Activated CD4-positive, alpha-beta T cell treated with anti-CD3 and anti-CD28 coated beads, Interleukin-2, amount 10 ng/mL, durations not matched to agents 7 days and 5 days (primary cell): Measurements from ENCODE around the gene COL13A1. TPM values are rescaled to one million over a fixed set of nuclear protein-coding genes. Genes with fewer than 3 reads are reported as not detected.

Experiments
- CTCF ChIA-PET: fragments of 350-600 bp; sonication (Branson Sonifier 250); formaldehyde crosslinking; loops from one replicate; lab custom pipeline; 2021; ENCODE audit warnings: antibody characterized with exemption; lab: Charles Lee
- POLR2A ChIA-PET: fragments of 350-600 bp; sonication (Branson Sonifier 250); formaldehyde crosslinking; loops from one replicate; lab custom pipeline; 2021; ENCODE audit warnings: antibody characterized with exemption; lab: Charles Lee
- DNase-seq: peaks from one replicate; pipeline ENCODE4 v3.0.0-alpha.2; 2020
- H3K27ac Mint-ChIP-seq: one replicate; pipeline ENCODE4 v1.8.0; 2021; ENCODE audit warnings: mild to moderate bottlenecking, moderate library complexity, mixed read lengths
- H3K27me3 Mint-ChIP-seq: one replicate; pipeline ENCODE4 v1.8.0; 2021; ENCODE audit warnings: mixed read lengths
- H3K36me3 Mint-ChIP-seq: one replicate; pipeline ENCODE4 v1.8.0; 2021; ENCODE audit warnings: low read depth, mixed read lengths
- H3K4me1 Mint-ChIP-seq: one replicate; pipeline ENCODE4 v1.8.0; 2021; ENCODE audit warnings: mixed read lengths
- H3K4me3 Mint-ChIP-seq: one replicate; pipeline ENCODE4 v1.8.0; 2021; ENCODE audit warnings: mild to moderate bottlenecking, moderate library complexity, mixed read lengths
- H3K9me3 Mint-ChIP-seq: one replicate; pipeline ENCODE4 v1.8.0; 2021; ENCODE audit warnings: mixed read lengths
- total RNA-seq, 2 experiments: library from RNA; stranded (reverse); gene quantifications; one replicate each; pipeline ENCODE4 v1.2.3, GENCODE V29; 2021

The COL13A1 gene
- total RNA-seq, 2 experiments from 2014 or later, result not detected

- Mint-ChIP-seq H3K27ac (no peak overlapping the region), H3K4me1 (peaks cover 3% of the 10 kb centered on the region), H3K4me3 (no peak overlapping the region), H3K9me3 (no peaks in the 10 kb centered on the region), H3K36me3 (no peaks in the 10 kb centered on the region), H3K27me3 (peaks cover 3% of the 10 kb centered on the region)
- no peak for DNase-seq
- POLR2A ChIA-PET, result no interaction called here
- CTCF ChIA-PET, result interaction anchor here (1.0 kb wide), 1 partner anchor 59 kb away, joined by 3 read pairs; no protein-coding TSS in a partner anchor
Measured at GRCh38 chr10:69855346-69856111, 53.8 kb downstream of the COL13A1 start.

GRCh38 chr10:69856601-69857166, 55.0 kb downstream of the COL13A1 start:
- Mint-ChIP-seq H3K4me1 (peaks cover 11% of the 10 kb centered on the region), H3K9me3 (no peaks in the 10 kb centered on the region), H3K4me3 (no peak overlapping the region), H3K36me3 (no peaks in the 10 kb centered on the region), H3K27ac (no peak overlapping the region), H3K27me3 (peaks cover 3% of the 10 kb centered on the region)
- no peak for DNase-seq
- CTCF ChIA-PET, result no interaction called here
- POLR2A ChIA-PET, result no interaction called here

GRCh38 chr10:69858201-69858600, 56.5 kb downstream of the COL13A1 start:
- no peak for DNase-seq
- CTCF ChIA-PET, result no interaction called here
- H3K4me3 Mint-ChIP-seq, result no peak overlapping the region
- no peak overlapping the region for H3K27ac Mint-ChIP-seq
- H3K27me3 Mint-ChIP-seq, result peaks cover 3% of the 10 kb centered on the region
- POLR2A ChIA-PET, result no interaction called here
- no peaks in the 10 kb centered on the region for H3K9me3 Mint-ChIP-seq
- H3K36me3 Mint-ChIP-seq, result no peaks in the 10 kb centered on the region
- peaks cover 14% of the 10 kb centered on the region for H3K4me1 Mint-ChIP-seq

GRCh38 chr10:69860271-69860670, 58.6 kb downstream of the COL13A1 start:
- no peak for DNase-seq
- POLR2A ChIA-PET, result no interaction called here
- H3K4me3 Mint-ChIP-seq, result no peak overlapping the region
- CTCF ChIA-PET, result no interaction called here
- peaks cover 3% of the 10 kb centered on the region for H3K27me3 Mint-ChIP-seq
- H3K36me3 Mint-ChIP-seq, result no peaks in the 10 kb centered on the region
- H3K4me1 Mint-ChIP-seq, result peaks cover 14% of the 10 kb centered on the region
- H3K27ac Mint-ChIP-seq, result no peak overlapping the region
- H3K9me3 Mint-ChIP-seq, result no peaks in the 10 kb centered on the region

- no peaks in the 10 kb centered on the region for H3K27me3 Mint-ChIP-seq
- H3K9me3 Mint-ChIP-seq, result no peaks in the 10 kb centered on the region
- no peaks in the 10 kb centered on the region for H3K36me3 Mint-ChIP-seq
- ChIA-PET POLR2A (no interaction called here), CTCF (no interaction called here)
- H3K4me1 Mint-ChIP-seq, result peaks cover 14% of the 10 kb centered on the region
- no peak overlapping the region for H3K27ac Mint-ChIP-seq
- H3K4me3 Mint-ChIP-seq, result no peak overlapping the region
- no peak for DNase-seq
Measured at GRCh38 chr10:69861251-69862240, 59.8 kb downstream of the COL13A1 start.

GRCh38 chr10:69862882-69863530, 61.3 kb downstream of the COL13A1 start:
- Mint-ChIP-seq H3K27me3 (no peaks in the 10 kb centered on the region), H3K4me1 (peaks cover 14% of the 10 kb centered on the region), H3K9me3 (no peaks in the 10 kb centered on the region), H3K36me3 (no peaks in the 10 kb centered on the region), H3K4me3 (no peak overlapping the region), H3K27ac (no peak overlapping the region)
- POLR2A ChIA-PET, result no interaction called here
- CTCF ChIA-PET, result no interaction called here
- DNase-seq, result no peak

GRCh38 chr10:69863580-69863979, 61.9 kb downstream of the COL13A1 start:
- Mint-ChIP-seq H3K36me3 (no peaks in the 10 kb centered on the region), H3K9me3 (no peaks in the 10 kb centered on the region), H3K4me3 (no peak overlapping the region), H3K4me1 (peaks cover 14% of the 10 kb centered on the region), H3K27me3 (no peaks in the 10 kb centered on the region), H3K27ac (no peak overlapping the region)
- POLR2A ChIA-PET, result no interaction called here
- CTCF ChIA-PET, result no interaction called here
- DNase-seq, result no peak

- CTCF ChIA-PET, result interaction anchor here (0.6 to 1.4 kb wide), 2 partner anchors 48 to 50 kb away, joined by 3 read pairs; no protein-coding TSS in a partner anchor
- POLR2A ChIA-PET, result no interaction called here
- Mint-ChIP-seq H3K9me3 (no peaks in the 10 kb centered on the region), H3K4me1 (peaks cover 14% of the 10 kb centered on the region), H3K36me3 (no peaks in the 10 kb centered on the region), H3K27me3 (no peaks in the 10 kb centered on the region), H3K27ac (no peak overlapping the region), H3K4me3 (no peak overlapping the region)
- no peak for DNase-seq
Measured at GRCh38 chr10:69864321-69864720, 62.6 kb downstream of the COL13A1 start.

GRCh38 chr10:69865450-69865849, 63.7 kb downstream of the COL13A1 start:
- H3K9me3 Mint-ChIP-seq, result no peaks in the 10 kb centered on the region
- ChIA-PET POLR2A (no interaction called here), CTCF (interaction anchor here (0.7 to 1.4 kb wide), 2 partner anchors 18 to 49 kb away, joined by 3 read pairs; no protein-coding TSS in a partner anchor)
- no peaks in the 10 kb centered on the region for H3K27me3 Mint-ChIP-seq
- peaks cover 11% of the 10 kb centered on the region for H3K4me1 Mint-ChIP-seq
- no peak overlapping the region for H3K4me3 Mint-ChIP-seq
- no peak for DNase-seq
- no peaks in the 10 kb centered on the region for H3K36me3 Mint-ChIP-seq
- H3K27ac Mint-ChIP-seq, result no peak overlapping the region

GRCh38 chr10:69866246-69866687, 64.6 kb downstream of the COL13A1 start:
- Mint-ChIP-seq H3K36me3 (no peaks in the 10 kb centered on the region), H3K9me3 (no peaks in the 10 kb centered on the region), H3K4me3 (no peak overlapping the region), H3K27ac (no peak overlapping the region), H3K4me1 (peaks cover 8% of the 10 kb centered on the region), H3K27me3 (peaks cover 4% of the 10 kb centered on the region)
- no peak for DNase-seq
- ChIA-PET CTCF (no interaction called here), POLR2A (no interaction called here)

GRCh38 chr10:69866688-69867461, 65.2 kb downstream of the COL13A1 start:
- CTCF ChIA-PET, result no interaction called here
- DNase-seq, result no peak
- POLR2A ChIA-PET, result no interaction called here
- Mint-ChIP-seq H3K9me3 (no peaks in the 10 kb centered on the region), H3K27me3 (peaks cover 7% of the 10 kb centered on the region), H3K36me3 (no peaks in the 10 kb centered on the region), H3K4me1 (peaks cover 1% of the 10 kb centered on the region), H3K27ac (no peak overlapping the region), H3K4me3 (no peak overlapping the region)
